Activated naive CD4-positive, alpha-beta T cell treated with Interleukin-2 at 50 U/mL for 16 hours (primary cell): Measurements from ENCODE around the gene MUC4.
"Not testable (repeated sequence)": the region's sequence is repeated elsewhere in the genome, so short reads cannot be mapped to it uniquely, and the experiment has no call there.

ENCODE experiments used
- DNase-seq: peaks from one replicate; pipeline ENCODE4 v3.0.0-alpha.2; 2020

The MUC4 gene

DNA sequence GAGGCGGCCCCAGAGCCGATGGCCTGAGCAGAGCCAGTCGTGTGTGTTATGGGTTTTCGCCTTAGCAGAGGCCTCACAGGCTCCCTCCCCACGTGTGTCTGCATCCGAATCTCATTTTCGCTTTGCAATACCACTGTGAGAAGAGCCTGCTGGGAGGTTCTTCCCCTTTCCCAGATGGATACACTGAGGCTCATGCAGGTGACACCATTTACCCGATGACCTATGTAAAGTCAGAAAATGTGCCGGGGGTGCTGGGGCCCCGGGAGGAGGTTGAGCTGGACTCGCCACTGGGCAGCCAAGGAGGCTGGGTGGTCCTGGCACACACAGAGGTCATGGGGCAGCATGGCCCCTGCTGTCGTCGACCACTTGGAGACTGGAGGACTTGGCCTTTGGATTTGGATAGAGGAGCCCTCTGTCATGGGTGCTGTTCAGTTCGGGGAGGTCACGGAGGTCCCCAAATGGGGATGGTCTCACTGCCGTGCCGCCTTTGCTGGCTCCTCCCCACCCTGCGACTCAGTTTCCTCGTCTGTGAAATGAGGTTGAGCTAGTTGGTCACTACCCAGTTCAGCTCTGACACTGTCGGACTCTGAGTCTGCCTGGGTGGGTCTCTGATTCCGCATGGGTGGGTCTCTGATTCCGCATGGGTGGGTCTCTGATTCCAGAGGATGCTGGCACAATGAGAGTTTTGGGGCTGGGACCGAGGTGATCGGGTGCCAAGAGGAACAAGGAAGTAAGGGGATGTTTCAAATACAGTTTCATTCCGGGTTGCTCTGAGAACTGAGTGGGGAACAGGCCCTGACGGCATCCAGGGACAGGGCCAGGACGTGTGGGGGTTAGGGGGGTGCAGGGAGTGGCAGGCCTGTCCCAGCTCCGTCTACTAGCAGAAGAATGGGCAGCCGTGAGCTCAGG is 23.2 kb upstream of the MUC4 start:
- DNase-seq = no peak

DNA sequence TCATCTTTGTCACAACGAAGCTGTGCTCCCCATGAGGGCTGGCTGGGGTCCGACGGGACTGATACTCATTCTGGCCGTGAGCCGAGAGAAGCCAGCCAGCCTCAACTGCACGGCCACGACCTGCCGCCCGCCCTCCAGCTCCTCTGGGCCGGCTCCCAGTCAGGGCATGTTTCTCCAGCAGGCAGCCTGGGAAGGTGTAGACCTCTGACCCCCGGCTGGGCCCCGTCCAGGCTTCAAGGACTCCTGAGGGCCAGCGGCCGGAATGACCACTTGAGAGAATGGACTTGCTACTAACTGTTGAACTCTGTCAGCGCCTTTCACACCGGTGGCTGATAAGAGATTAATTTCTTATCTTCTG is 18.1 kb upstream of the MUC4 start:
- DNase-seq = no peak

DNA sequence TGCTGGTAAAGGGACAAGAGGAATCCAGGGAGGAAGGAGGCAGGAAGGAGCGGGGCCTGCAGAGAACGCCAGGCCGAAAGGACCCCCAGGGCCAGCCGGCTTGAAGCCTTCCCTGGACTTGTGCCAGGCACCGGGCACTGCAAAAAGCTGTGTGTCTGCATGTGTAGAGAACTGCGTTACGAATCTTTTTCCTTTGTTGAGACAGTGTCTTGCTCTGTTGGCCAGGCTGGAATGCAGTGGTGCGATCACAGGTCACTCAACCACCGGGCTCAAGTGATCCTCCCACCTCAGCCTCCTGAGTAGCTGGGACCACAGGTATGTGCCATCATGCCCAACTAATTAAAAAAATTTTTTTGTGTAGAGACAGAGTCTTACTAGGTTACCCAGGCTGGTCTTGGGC is 17.0 kb upstream of the MUC4 start:
- DNase-seq = no peak

DNA sequence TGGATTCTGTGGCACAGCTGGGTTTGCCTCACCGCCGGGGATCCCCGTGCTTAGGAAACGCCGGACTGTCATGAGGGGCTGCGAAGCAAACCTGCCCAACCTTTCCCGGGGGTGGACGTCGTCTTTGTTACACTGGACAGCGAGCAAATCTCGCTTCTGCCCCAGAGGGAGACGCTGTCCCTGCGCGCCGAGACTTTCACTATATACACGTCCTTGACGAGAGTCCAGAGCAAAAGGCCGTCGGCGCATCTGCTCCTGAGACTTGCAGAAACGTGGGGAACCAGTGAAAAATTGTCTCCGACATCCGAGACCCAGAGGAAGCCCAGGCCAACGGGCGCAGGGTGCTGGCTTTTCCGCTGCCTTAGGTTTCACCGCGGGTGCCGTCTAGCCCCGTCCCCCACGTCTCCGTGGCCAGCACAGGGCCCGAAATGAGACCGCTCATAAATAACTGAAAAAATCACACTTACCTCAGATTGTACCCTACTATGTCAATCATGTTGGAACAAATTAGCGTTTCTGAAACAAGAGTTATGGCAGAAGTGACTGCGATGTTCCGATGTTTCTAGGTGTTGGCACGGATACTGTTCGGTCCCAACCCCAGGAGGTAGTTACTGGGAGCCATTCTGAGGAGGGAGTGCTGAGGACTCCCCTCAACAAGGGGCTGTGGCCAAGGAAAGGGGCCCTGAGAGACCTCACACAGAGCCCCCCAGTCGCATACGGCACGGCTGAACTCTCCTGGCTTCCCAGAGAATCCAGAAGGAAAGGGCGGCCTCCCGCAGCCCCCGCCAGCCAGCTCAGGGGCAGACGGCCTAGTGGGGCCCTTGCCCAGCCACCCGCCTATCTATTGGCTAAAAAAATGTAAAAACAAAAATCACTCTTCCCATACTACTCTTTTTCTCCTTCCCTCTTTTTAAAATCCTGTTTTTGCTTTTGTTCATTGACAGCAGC is 14.4 kb upstream of the MUC4 start:
- no peak for DNase-seq

DNA sequence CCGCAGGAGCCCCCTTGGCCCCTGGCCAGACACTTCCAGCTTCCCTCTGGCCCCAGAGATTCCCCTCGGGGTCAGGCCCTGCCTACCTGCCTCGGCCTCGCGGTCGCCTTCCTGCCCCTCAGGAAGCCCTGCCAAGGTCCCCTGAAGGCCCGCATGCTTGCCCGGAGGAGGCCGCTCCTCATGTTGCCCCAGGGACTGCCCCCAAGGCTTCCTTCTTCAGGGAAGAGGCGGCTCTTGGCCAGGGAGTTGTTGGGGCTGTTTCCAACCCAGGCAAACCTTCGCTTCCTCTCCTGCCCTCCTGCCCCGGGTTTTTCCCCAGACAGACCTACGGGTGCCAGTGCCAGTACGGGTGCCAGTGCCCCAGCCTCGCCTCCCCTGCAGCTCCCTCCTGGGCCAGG is 13.5 kb upstream of the MUC4 start:
- DNase-seq = no peak

DNA sequence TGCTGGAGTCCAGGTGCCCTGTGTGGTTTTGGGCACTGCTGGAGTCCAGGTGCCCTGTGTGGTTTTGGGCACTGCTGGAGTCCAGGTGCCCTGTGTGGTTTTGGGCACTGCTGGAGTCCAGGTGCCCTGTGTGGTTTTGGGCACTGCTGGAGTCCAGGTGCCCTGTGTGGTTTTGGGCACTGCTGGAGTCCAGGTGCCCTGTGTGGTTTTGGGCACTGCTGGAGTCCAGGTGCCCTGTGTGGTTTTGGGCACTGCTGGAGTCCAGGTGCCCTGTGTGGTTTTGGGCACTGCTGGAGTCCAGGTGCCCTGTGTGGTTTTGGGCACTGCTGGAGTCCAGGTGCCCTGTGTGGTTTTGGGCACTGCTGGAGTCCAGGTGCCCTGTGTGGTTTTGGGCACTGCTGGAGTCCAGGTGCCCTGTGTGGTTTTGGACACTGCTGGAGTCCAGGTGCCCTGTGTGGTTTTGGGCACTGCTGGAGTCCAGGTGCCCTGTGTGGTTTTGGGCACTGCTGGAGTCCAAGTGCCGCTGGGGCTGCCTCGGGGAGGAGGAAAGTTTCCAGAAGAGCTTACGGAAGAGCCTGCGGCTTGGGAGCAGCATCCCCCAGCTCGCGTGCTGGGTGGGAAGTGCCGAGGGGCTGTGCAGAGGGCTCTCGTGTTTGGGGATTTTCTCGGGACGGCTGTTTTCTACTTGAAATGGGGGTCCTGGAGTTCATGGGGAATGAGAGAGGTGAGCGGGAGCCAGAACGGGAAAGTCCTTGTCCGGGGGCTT is 12.9 kb upstream of the MUC4 start:
- not testable (repeated sequence) for DNase-seq

DNA sequence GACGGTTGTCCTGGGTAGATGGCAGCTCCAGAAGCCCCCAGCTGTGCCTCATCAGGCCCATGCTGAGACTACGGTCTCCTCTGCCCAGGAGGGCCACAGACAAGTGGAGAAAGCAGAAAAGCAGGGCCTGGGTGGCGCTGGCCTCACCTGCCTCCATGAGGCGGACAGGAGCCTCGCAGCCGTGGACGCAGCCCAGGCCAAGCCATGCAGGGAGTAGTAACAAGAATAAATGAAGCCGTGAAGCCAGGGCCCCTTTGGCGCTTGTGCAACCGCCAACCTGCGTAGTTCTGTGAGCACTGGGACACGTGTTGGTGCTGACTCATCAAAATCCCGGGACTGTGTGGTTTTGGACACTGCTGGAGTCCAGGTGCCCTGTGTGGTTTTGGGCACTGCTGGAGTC is 12.3 kb upstream of the MUC4 start:
- no peak for DNase-seq

DNA sequence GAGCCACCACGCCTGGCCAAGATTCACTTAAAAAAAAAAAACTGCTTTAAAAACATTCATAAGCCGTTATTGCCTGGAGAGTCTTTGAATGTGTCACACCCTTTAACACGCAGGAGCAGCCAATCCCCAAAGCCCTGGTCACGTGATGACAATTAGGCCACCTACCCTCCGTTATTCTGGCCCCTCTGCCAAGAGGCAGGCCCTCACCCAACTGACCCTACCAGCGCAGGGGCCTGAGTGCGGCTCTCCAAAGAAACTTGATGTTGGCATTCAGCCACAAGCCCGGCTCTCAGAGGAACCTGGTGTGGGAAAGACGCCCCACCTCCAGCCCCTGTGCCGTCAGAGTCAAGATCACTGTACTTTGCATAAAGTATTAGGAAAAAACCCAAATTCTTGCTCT is 11.6 kb upstream of the MUC4 start:
- no peak for DNase-seq

DNA sequence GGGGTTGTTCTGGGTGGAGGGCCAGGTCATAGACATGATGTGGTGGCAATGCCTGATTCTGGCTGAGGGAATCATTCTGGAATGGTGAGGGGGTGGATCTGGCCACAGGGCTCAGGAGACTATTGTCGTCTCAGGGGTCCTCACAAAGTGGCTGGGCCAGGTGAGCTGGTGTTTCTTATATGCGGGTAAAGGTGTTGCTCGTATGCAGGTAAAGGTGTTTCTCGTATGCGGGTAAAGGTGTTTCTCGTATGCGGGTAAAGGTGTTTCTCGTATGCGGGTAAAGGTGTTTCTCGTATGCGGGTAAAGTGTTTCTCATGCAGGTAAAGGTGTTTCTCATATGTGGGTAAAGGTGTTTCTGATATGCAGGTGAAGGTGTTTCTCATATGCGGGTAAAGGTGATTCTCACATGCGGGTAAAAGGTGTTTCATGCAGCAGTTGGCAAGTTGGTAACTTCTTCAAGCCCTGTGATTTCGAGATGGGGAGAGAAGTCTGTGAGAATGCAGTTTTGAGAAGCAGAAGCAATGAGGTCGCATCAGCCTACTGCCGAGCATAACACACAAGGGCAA is 10.5 kb upstream of the MUC4 start:
- no peak for DNase-seq

DNA sequence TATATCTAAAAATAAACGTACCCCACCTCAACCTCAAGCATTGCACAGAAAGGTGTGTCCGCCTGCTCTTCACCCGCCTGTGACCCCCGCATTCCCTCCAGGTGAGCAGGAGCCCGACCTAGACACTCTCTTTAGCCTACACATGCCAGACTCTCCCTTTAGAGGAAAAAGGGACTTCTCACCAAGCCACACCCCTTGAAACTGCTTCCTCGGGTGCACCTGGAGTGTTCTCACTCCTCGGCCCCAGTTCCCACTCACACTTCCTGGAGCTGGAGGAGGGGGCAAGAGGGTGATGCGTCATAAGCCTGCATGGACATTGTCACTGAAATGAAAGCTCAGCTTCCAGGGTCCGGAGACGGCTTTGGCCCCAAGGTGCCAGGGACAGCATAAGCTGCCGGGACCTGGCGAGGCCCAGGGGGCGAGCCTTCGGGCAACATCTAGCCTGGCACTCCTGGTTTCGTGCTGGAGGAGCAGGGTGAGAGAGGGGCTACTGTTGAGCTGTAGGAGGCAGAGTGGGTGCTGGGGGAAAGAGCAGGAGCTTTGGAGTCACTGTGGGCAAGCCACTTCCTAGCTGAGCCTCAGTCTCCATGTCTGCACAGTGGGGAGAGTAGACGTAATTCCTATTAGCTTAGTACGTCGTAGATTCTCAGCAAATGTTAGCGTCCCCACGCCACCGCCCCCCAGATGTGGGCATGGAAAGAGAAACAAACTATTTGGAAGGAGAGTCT is 9.8 kb upstream of the MUC4 start:
- no peak for DNase-seq

DNA sequence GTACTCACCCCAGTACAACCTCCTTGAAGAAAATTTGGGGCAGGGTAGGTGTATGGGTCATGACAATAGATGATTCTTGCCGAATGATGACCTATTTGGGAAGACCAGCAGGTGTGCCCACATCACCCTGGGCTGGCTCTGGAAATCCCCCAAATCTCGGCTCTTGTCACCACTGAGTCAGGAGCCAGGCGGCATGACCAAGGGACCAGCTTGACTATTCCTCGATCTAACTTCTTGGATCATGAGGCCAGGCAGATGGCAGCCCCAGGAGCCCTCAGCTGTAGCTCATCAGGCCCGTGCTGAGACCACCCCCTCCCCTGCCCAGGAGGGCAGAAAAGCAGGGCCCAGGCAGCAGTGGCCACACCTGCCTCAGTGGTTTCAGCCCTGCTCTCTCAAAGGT is 9.2 kb upstream of the MUC4 start:
- DNase-seq = no peak

DNA sequence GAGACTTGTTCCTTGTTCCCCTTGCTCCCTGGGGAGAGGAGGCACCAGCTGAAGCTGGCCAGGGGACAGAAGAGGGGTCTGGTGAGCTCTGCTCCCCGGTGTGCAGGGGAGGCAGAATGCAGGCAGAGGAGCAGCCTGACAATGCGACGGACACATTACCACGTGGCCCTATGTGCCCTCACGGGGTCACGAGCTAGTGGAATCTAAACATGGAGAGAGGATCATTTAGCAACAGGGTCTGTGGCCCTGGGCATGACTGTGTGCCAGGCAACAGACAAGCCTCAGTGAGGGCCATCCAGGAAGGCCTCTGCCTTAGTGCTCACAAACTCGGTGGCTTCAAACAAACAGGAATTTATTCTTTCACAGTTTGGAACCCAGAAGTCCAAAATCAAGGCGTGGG is 8.5 kb upstream of the MUC4 start:
- DNase-seq = no peak

DNA sequence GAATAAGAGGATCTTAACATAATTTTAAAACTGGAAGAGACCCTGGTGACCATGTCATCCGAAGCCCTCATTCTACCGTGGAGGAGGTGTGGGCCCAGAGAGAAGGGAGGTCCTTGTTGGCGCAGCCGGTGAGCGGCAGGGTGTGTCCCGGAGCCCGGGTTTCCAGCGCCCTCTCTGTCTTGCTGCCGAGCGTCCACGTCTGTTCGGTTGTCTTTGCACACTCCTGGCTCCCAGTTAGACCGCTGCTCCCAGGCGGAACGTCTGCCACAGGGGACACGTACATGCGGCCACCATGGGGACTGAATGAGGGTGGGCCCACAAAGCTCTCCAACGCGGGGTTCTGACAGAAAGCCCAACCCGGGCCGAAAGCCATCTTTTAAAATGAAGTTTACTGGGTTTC is 6.6 kb upstream of the MUC4 start:
- no peak for DNase-seq

DNA sequence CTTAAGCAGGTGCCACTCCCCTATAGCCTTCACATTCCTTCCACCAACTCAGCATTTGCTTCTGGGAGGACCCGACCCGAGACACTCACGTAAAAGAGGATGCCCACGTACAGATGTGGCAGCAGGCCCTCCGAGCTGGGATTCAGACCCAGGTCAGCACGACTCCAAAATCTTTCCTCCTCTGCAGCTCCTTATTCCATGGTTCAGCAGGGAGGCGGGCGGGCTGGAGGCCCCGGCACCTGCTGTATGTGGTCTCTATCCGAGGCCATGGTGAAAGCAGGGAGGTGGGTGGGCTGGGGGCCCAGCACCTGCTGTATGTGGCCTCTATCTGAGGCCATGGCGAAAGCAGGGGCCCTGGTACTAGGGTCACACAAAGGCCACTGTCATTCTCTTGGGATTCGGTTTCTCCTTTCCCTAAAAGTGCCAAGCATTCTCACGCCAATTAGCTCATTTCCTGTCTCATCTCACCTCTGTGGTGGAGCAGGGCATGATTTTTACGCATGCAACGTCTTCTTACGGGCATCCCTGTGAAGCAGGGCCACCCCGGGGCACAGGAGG is 5.9 kb upstream of the MUC4 start:
- no peak for DNase-seq

DNA sequence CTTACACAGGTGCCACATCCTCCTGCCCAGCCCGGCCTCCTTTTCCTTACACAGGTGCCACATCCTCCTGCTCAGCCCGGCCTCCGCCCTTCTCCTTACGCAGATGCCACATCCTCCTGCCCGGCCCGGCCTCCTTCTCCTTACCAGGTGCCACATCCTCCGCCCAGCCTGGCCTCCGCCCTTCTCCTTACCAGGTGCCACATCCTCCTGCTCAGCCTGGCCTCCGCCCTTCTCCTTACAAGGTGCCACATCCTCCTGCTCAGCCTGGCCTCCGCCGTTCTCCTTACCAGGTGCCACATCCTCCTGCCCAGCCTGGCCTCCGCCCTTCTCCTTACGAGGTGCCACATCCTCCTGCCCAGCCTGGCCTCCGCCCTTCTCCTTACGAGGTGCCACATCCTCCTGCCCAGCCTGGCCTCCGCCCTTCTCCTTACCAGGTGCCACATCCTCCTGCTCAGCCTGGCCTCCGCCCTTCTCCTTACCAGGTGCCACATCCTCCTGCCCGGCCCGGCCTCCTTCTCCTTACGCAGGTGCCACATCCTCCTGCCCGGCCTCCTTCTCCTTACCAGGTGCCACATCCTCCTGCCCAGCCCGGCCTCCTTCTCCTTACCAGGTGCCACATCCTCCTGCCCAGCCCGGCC is 4.7 kb upstream of the MUC4 start:
- DNase-seq = not testable (repeated sequence)

DNA sequence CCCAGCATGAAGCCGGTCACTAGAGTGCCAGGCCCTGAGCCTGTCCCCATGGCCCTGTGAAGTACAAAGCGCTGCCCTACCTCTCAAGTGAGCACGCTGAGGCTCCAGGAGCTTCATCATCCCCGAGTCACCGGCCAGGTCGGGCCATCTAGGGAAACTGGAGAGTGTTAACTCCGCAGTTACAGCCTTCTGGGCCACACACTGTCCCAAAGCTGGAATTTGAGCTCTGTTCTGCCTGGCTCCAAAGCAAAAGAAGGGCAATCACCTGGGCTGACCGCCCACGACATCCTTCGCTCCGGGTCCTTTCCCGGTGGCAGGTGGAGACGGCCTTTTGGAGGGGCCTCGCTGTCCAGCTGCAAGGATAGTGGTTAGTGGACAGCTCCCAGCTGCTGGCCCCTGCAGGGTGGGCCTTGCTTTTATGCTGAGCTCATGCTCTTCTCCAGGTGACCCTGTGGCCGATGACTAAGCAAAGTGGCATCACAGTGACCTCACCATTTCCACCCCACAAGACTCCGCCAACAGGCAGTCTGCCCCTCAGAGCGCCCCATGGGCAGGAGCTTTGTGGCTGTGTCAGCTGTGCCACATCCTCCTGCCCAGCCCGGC is 3.5 kb upstream of the MUC4 start:
- no peak for DNase-seq

DNA sequence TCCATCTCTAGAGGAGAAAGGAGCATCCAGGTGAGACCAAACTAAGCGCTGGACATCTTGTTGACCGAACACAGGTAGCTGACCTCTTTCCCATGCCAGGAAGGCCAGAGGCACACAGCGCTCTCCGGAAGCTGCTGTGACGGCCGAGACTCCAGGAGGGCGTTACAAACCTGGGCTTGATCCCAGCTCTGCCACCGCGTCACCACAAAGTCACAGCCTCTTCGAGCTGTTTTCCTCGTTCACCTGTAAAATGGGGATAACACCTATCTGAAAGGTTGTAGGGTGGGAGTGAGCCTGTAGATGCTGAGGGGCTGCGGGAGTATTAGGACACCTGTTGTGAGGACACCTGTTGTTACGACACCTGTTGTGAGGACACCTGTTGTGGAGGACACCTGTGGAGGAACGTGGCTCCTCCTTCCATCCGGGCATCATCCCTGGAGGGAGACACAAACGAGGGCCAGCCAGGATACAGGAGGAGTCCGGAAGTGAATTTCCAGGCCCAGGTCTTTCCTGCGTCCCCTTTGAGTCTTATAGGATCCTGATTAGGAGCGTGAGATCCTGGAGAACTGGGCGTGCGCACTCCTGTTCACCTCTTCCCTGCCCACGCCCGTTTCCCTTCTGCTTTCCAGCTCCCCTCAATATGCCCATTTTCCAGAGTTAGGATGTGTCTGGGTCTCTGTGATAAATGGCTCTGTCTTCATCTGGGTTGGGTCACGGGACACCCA is 2.3 kb upstream of the MUC4 start:
- DNase-seq = no peak

DNA sequence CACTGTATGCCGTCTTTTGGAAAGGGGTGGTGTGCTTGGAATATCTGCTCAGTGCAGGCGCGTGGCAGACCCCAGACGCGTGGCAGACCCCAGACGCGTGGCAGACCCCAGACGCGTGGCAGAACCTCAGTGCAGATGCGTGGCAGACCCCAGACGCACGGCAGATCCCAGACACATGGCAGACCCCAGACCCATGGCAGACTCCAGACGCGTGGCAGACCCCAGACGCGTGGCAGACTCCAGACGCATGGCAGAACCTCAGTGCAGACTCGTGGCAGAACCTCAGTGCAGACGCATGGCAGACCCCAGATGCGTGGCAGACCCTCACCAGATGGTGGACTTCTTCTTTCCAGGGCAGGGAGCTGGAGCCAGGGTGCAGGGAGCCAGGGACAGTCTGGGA is 637 bp upstream of the MUC4 start:
- no peak for DNase-seq

DNA sequence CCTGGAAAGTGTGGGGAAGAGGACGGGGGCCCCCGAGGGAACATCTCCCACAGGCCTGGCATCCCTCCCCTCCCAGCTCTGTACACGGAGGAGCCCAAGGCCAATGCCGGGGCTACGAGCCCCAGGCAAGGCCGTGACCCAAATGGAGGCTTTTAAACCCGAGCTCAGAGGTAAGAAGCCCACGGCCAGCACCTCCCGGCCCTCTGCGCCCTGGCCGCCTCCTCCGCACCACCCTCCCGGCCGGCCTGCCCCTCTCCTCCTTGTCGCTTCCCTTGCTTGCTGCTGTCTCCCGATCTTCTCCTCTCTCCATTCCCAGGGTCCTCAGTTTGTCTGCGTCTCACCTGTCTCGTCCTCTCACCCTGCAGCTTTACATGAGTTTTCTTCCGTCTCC is 1.3 kb downstream of the MUC4 start:
- DNase-seq = no peak

DNA sequence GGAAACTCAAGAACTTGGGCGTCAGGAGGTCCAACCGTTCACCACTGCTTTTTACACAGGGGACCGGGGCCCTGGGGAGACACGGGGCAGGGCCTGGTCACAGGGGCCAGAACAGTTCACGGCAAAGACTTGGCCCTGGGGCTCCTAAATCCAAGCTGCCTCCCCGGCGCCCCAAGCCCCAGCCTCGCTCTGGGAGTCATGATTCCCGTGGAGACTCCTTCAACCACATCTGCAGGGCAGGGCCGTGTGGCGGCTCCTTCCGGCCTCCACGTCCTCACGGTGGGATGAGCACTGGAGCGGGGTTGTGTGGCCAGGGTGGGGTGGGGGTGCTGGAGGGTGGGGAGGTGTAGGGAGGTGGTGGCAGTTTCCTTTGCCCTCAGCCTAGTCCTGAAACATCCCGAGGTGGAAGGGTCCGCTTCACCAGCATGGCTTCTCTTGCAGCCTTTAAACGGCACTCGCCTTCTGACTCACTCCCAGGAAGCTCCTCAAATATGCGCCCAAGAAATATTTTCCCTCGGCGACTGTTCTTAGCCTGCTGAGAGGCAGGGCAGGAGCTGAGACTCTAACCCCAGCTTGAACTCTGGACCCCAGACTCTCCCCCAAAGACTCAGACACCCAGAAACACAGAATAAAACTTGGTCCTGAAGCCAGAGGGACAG is 1.8 kb downstream of the MUC4 start:
- DNase-seq = no peak
